SK-N-SH (cell line): Measurements from ENCODE around the gene FBXL7. TPM values are rescaled to one million over a fixed set of nuclear protein-coding genes. Genes with fewer than 3 reads are reported as not detected.

Experiments
- CTCF ChIA-PET: fragments of 300-600, 350-600 bp; formaldehyde crosslinking; extraction: SDS; loops from one replicate; lab custom pipeline; 2021; lab: Yijun Ruan, JAX
- POLR2A ChIA-PET: fragments of 350-600 bp; sonication (Branson Sonifier 250); formaldehyde crosslinking; extraction: SDS; loops from one replicate; lab custom pipeline; 2020; ENCODE audit warnings: antibody characterized with exemption, inconsistent platforms; lab: Yijun Ruan, JAX
- DNase-seq: peaks from one replicate; pipeline ENCODE4 v3.0.0; 2012
- H2AFZ ChIP-seq: fragments of 200-600 bp; sonication (generic); 2 replicates; pipeline ENCODE4 v1.8.1; 2016; ENCODE audit warnings: antibody characterized with exemption, mild to moderate bottlenecking, low read depth
- H3F3A ChIP-seq: fragments of 200-600 bp; sonication (generic); replicated peaks from 2 replicates; pipeline ENCODE3; 2016; ENCODE audit warnings: antibody characterized with exemption, mild to moderate bottlenecking; ENCODE audit not compliant: insufficient read depth
- H3K27ac ChIP-seq, 2 experiments: fragments of 200-500 bp in 1 of 2; fragments of 200-600 bp in 1 of 2; sonication (Bioruptor generic) in 1 of 2; sonication (generic), shearing (Covaris generic) in 1 of 2; 2 replicates each; pipeline versions ENCODE4 v1.5.1 to v1.6.1; 2014 to 2016; ENCODE audit warnings: low read depth in 2 of 2, inconsistent platforms in 1 of 2, low read length in 1 of 2, mild to moderate bottlenecking in 1 of 2, mixed read lengths in 1 of 2
- H3K27me3 ChIP-seq: fragments of 200-600 bp; sonication (generic), shearing (Covaris generic); 2 replicates; pipeline ENCODE4 v1.6.1; 2016; ENCODE audit warnings: mixed run types; ENCODE audit not compliant: insufficient read depth
- H3K36me3 ChIP-seq, 2 experiments: fragments of 200-500 bp in 1 of 2; fragments of 200-600 bp in 1 of 2; sonication (Bioruptor generic) in 1 of 2; sonication (generic) in 1 of 2; replicated peaks in 1 of 2; 2 replicates each; pipeline versions ENCODE3 to v1.5.1; 2014 to 2016; ENCODE audit warnings: low read length in 1 of 2, mild to moderate bottlenecking in 1 of 2; ENCODE audit not compliant: insufficient read depth in 2 of 2, control insufficient read depth in 1 of 2
- H3K4me1 ChIP-seq, 2 experiments: fragments of 200-500 bp in 1 of 2; fragments of 200-600 bp in 1 of 2; sonication (Bioruptor generic) in 1 of 2; sonication (generic), shearing (Covaris generic) in 1 of 2; 2 replicates each; pipeline versions ENCODE4 v1.5.1 to v1.6.1; 2014 to 2016; ENCODE audit warnings: low read depth in 1 of 2, low read length in 1 of 2, mixed run types in 1 of 2; ENCODE audit not compliant: insufficient read depth in 2 of 2, control insufficient read depth in 1 of 2
- H3K4me2 ChIP-seq: fragments of 200-600 bp; sonication (generic), shearing (Covaris generic); 2 replicates; pipeline ENCODE4 v1.6.1; 2017; ENCODE audit warnings: mixed run types
- H3K4me3 ChIP-seq, 2 experiments: fragments of 200-500 bp in 1 of 2; fragments of 200-600 bp in 1 of 2; sonication (Bioruptor generic) in 1 of 2; sonication (generic), shearing (Covaris generic) in 1 of 2; 2 replicates each; pipeline versions ENCODE4 v1.5.1 to v1.8.1; 2014 to 2016; ENCODE audit warnings: low read depth in 2 of 2, inconsistent platforms in 1 of 2, low read length in 1 of 2, mild to moderate bottlenecking in 1 of 2, mixed read lengths in 1 of 2, moderate library complexity in 1 of 2
- H3K79me2 ChIP-seq: fragments of 200-600 bp; sonication (generic); 2 replicates; pipeline ENCODE4 v1.8.1; 2017; ENCODE audit warnings: mild to moderate bottlenecking; ENCODE audit not compliant: insufficient read depth
- H3K9ac ChIP-seq: fragments of 200-600 bp; sonication (generic); 2 replicates; pipeline ENCODE4 v1.6.1; 2017; ENCODE audit warnings: mixed run types
- H3K9me2 ChIP-seq: fragments of 200-600 bp; sonication (generic); 2 replicates; pipeline ENCODE4 v1.6.1; 2017; ENCODE audit warnings: mixed run types
- H3K9me3 ChIP-seq: fragments of 200-600 bp; sonication (generic); 2 replicates; pipeline ENCODE4 v1.6.1; 2017; ENCODE audit warnings: mixed run types, mild to moderate bottlenecking, moderate library complexity
- H4K20me1 ChIP-seq: fragments of 200-600 bp; sonication (generic); 2 replicates; pipeline ENCODE4 v1.6.1; 2017; ENCODE audit warnings: mild to moderate bottlenecking, mixed run types; ENCODE audit not compliant: insufficient read depth
- CHD2 ChIP-seq: fragments of 150-350 bp; IDR thresholded peaks from 2 replicates; pipeline ENCODE4 v1.6.1; 2018; ENCODE audit warnings: low read length; ENCODE audit not compliant: partially characterized antibody
- EZH2phosphoT487 ChIP-seq: fragments of 200-600 bp; sonication (generic); IDR thresholded peaks from 2 replicates; pipeline ENCODE4 v1.6.1; 2017; ENCODE audit warnings: low read depth, mixed run types, mild to moderate bottlenecking, antibody characterized with exemption, moderate library complexity, borderline replicate concordance
- FOSL2 ChIP-seq: IDR thresholded peaks from 2 replicates; pipeline ENCODE4 v1.4.0; 2012; ENCODE audit warnings: low read depth, mild to moderate bottlenecking, moderate library complexity, borderline replicate concordance
- IRF3 ChIP-seq: fragments of 150-350 bp; IDR thresholded peaks from 2 replicates; pipeline ENCODE4 v1.6.1; 2016; ENCODE audit warnings: mild to moderate bottlenecking, low read depth, low read length
- JUND ChIP-seq: IDR thresholded peaks from 2 replicates; pipeline ENCODE4 v1.4.0; 2012
- NFIC ChIP-seq: IDR thresholded peaks from 2 replicates; pipeline ENCODE4 v1.4.0; 2012; ENCODE audit warnings: borderline replicate concordance
- PBX3 ChIP-seq: IDR thresholded peaks from 2 replicates; pipeline ENCODE4; 2012
- POLR2AphosphoS5 ChIP-seq: IDR thresholded peaks from 2 replicates; pipeline ENCODE4 v1.6.1; 2012; ENCODE audit warnings: low read depth, low read length
- RFX5 ChIP-seq: IDR thresholded peaks from 2 replicates; pipeline ENCODE4 v1.6.1; 2012; ENCODE audit warnings: mild to moderate bottlenecking, improper control_type of control experiment, low read length
- SMC3 ChIP-seq: IDR thresholded peaks from 2 replicates; pipeline ENCODE4 v1.6.1; 2012; ENCODE audit warnings: low read depth, low read length, improper control_type of control experiment
- TAF1 ChIP-seq: IDR thresholded peaks from 2 replicates; pipeline ENCODE4 v1.6.1; 2012; ENCODE audit warnings: low read depth, mild to moderate bottlenecking, low read length, moderate library complexity, borderline replicate concordance
- TEAD4 ChIP-seq: IDR thresholded peaks from 2 replicates; pipeline ENCODE4 v1.4.0; 2012; ENCODE audit warnings: mild to moderate bottlenecking, borderline replicate concordance; ENCODE audit not compliant: insufficient read depth
- USF2 ChIP-seq: fragments of 150-350 bp; IDR thresholded peaks from 2 replicates; pipeline ENCODE4 v1.6.1; 2017; ENCODE audit warnings: antibody characterized with exemption, low read length, low read depth, borderline replicate concordance
- polyA plus RNA-seq, 3 experiments: library from polyadenylated mRNA; depleted of rRNA; stranded (reverse); fragments of >200 nt; gene quantifications; 2 replicates each; pipeline ENCODE4 v1.2.3, GENCODE V29; 2012
- TF ChIP-seq, protein P1 (sequence below): IDR thresholded peaks from 2 replicates; pipeline ENCODE4 v1.4.0; 2012; ENCODE audit warnings: low read depth, borderline replicate concordance
- TF ChIP-seq, protein P2 (sequence below): IDR thresholded peaks from 2 replicates; pipeline ENCODE4 v1.6.1; 2012; ENCODE audit warnings: mild to moderate bottlenecking, low read depth, low read length, moderate library complexity

The FBXL7 gene
- polyA plus RNA-seq, 1 of the 3 experiments (the other 2 are of a cell fraction): 7.0 TPM

DNA sequence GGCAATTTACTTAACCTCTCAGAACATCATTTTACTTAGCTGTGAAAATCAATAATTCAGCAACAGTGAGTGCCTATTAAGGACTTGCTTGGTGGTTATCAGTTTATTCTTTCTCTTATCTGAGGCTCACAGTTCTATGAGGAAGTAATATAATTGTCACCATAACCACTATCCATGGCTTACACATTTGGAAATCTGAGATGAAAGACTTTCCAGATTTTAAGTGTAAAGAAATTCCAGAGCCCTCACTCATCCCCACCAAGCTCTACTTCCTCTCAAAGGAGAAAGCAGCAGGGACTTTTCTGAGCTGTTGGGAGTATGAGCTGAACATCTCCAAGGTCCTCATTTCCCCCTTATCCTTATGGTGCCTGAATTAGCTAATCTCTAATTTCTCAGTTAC lies 321.5 kb downstream of the FBXL7 start:
- H3K9me3 ChIP-seq: no peaks in the 10 kb centered on the region
- H3K9me2 ChIP-seq: no peaks in the 10 kb centered on the region
- H3K9ac ChIP-seq: no peak overlapping the region
- H3K4me2 ChIP-seq: no peak overlapping the region
- H3K4me1 ChIP-seq: peaks cover 0 to 8% of the 10 kb centered on the region in 2 experiments; a peak in 3 of 4 replicates
- H3F3A ChIP-seq: no peaks in the 10 kb centered on the region
- TF ChIP-seq IRF3 (no peak), CHD2 (no peak), TEAD4 (no peak), PBX3 (no peak), RFX5 (no peak), NFIC (no peak), USF2 (no peak), FOSL2 (no peak), TAF1 (no peak), EZH2phosphoT487 (no peak), POLR2AphosphoS5 (no peak), JUND (no peak), SMC3 (no peak)
- TF ChIP-seq, protein P1, sequence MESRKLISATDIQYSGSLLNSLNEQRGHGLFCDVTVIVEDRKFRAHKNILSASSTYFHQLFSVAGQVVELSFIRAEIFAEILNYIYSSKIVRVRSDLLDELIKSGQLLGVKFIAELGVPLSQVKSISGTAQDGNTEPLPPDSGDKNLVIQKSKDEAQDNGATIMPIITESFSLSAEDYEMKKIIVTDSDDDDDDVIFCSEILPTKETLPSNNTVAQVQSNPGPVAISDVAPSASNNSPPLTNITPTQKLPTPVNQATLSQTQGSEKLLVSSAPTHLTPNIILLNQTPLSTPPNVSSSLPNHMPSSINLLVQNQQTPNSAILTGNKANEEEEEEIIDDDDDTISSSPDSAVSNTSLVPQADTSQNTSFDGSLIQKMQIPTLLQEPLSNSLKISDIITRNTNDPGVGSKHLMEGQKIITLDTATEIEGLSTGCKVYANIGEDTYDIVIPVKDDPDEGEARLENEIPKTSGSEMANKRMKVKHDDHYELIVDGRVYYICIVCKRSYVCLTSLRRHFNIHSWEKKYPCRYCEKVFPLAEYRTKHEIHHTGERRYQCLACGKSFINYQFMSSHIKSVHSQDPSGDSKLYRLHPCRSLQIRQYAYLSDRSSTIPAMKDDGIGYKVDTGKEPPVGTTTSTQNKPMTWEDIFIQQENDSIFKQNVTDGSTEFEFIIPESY: no peak
- TF ChIP-seq, protein P2, sequence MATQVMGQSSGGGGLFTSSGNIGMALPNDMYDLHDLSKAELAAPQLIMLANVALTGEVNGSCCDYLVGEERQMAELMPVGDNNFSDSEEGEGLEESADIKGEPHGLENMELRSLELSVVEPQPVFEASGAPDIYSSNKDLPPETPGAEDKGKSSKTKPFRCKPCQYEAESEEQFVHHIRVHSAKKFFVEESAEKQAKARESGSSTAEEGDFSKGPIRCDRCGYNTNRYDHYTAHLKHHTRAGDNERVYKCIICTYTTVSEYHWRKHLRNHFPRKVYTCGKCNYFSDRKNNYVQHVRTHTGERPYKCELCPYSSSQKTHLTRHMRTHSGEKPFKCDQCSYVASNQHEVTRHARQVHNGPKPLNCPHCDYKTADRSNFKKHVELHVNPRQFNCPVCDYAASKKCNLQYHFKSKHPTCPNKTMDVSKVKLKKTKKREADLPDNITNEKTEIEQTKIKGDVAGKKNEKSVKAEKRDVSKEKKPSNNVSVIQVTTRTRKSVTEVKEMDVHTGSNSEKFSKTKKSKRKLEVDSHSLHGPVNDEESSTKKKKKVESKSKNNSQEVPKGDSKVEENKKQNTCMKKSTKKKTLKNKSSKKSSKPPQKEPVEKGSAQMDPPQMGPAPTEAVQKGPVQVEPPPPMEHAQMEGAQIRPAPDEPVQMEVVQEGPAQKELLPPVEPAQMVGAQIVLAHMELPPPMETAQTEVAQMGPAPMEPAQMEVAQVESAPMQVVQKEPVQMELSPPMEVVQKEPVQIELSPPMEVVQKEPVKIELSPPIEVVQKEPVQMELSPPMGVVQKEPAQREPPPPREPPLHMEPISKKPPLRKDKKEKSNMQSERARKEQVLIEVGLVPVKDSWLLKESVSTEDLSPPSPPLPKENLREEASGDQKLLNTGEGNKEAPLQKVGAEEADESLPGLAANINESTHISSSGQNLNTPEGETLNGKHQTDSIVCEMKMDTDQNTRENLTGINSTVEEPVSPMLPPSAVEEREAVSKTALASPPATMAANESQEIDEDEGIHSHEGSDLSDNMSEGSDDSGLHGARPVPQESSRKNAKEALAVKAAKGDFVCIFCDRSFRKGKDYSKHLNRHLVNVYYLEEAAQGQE: no peak
- H3K4me3 ChIP-seq: no peak overlapping the region
- H3K79me2 ChIP-seq: no peaks in the 10 kb centered on the region
- H3K36me3 ChIP-seq: no peaks in the 10 kb centered on the region
- H3K27me3 ChIP-seq: no peaks in the 10 kb centered on the region
- no peak for DNase-seq
- no peaks in the 10 kb centered on the region for H4K20me1 ChIP-seq
- ChIA-PET CTCF (interaction anchor here (0.9 to 1.4 kb wide), 3 partner anchors 11 to 14 kb away, joined by 3 to 4 read pairs (median 3); no protein-coding TSS in a partner anchor), POLR2A (no interaction called here)
- peak overlapping the region in 1 of 2 experiments; percentile 4; a peak in 1 of 4 replicates for H3K27ac ChIP-seq
- no peak overlapping the region for H2AFZ ChIP-seq
